Esophagus squamous epithelium (tissue), 4 donors: ENCODE data around the gene SYTL5.

Source experiments
- CTCF ChIP-seq, 6 experiments: fragments of 450-650 bp in 4 of 6; fragments of 200-600 bp in 2 of 6; sonication (generic) in 2 of 6; IDR thresholded peaks; one replicate each; pipeline ENCODE4 v1.5.1; 2016 to 2019; ENCODE audit warnings: antibody characterized with exemption in 6 of 6, mild to moderate bottlenecking in 4 of 6, moderate library complexity in 4 of 6
- POLR2A ChIP-seq, 4 donors: fragments of 450-650 bp; IDR thresholded peaks; one replicate each; pipeline ENCODE4 v1.6.1; 2017; ENCODE audit warnings: antibody characterized with exemption in 4 of 4, mild to moderate bottlenecking in 4 of 4, moderate library complexity in 3 of 4

GRCh38 chrX:37993837-37994619 is 12.3 kb upstream of the SYTL5 start:
- TF ChIP-seq CTCF (IDR thresholded peaks at IDR 0.05) (no peak), POLR2A (IDR thresholded peaks at IDR 0.05) (no peak)
